ENCODE measurements around the gene LIF.

Gene LIF

GRCh38 chr22:30245985-30246813, at the start of gene LIF:
Gene LIF (minus strand): TSS chr22:30246759. CDS start chr22:30246695, 64 bp downstream.
- H3K27ac ChIP-seq, result peak within 1 kb of the TSS; percentile 34

GRCh38 chr22:30296324-30296723, 49.8 kb upstream of the LIF start:
- no peak overlapping the region for H3K27ac ChIP-seq
- TF ChIP-seq ZFX (IDR thresholded peaks at IDR 0.05; ENCODE audit: borderline replicate concordance), result no peak
- TF ChIP-seq CTCF (IDR thresholded peaks at IDR 0.05), result no peak

More at GRCh38 chr22:30245985-30246813, at the start of gene LIF:
- TF ChIP-seq ZFX (IDR thresholded peaks at IDR 0.05; ENCODE audit: borderline replicate concordance), result no peak
- TF ChIP-seq CTCF (IDR thresholded peaks at IDR 0.05), result 0 out of 2 replicates have a peak, but pooled peaks have one; percentile 16

- no peak for TF ChIP-seq ZFX (IDR thresholded peaks at IDR 0.05; ENCODE audit: borderline replicate concordance)
- TF ChIP-seq CTCF (IDR thresholded peaks at IDR 0.05), result no peak
- H3K27ac ChIP-seq, result no peak overlapping the region
These were observed 49.0 kb upstream of the LIF start for GRCh38 chr22:30295576-30295975.

GRCh38 chr22:30294830-30295229, 48.3 kb upstream of the LIF start:
- TF ChIP-seq CTCF (IDR thresholded peaks at IDR 0.05), result no peak
- TF ChIP-seq ZFX (IDR thresholded peaks at IDR 0.05; ENCODE audit: borderline replicate concordance), result no peak

GRCh38 chr22:30294066-30294465, 47.5 kb upstream of the LIF start:
- no peak overlapping the region for H3K27ac ChIP-seq
- no peak for TF ChIP-seq CTCF (IDR thresholded peaks at IDR 0.05)
- no peak for TF ChIP-seq ZFX (IDR thresholded peaks at IDR 0.05; ENCODE audit: borderline replicate concordance)

More at GRCh38 chr22:30294830-30295229, 48.3 kb upstream of the LIF start:
- H3K27ac ChIP-seq, result no peak overlapping the region

- TF ChIP-seq ZFX (IDR thresholded peaks at IDR 0.05; ENCODE audit: borderline replicate concordance), result no peak
- TF ChIP-seq CTCF (IDR thresholded peaks at IDR 0.05), result no peak
- H3K27ac ChIP-seq, result no peak overlapping the region
These were observed 46.5 kb upstream of the LIF start for GRCh38 chr22:30293026-30293425.

Measured in 22Rv1 (cell line).